CD4-positive, alpha-beta T cell treated with Interleukin-15 for 1 hour (primary cell): Measurements from ENCODE around the gene LCE3E.
"Not testable (repeated sequence)": the region's sequence is repeated elsewhere in the genome, so short reads cannot be mapped to it uniquely, and the experiment has no call there.

Source experiments
- DNase-seq: peaks from one replicate; pipeline ENCODE4 v3.0.0-alpha.2; 2020

LCE3E gene, protein sequence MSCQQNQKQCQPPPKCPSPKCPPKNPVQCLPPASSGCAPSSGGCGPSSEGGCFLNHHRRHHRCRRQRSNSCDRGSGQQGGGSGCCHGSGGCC

DNA sequence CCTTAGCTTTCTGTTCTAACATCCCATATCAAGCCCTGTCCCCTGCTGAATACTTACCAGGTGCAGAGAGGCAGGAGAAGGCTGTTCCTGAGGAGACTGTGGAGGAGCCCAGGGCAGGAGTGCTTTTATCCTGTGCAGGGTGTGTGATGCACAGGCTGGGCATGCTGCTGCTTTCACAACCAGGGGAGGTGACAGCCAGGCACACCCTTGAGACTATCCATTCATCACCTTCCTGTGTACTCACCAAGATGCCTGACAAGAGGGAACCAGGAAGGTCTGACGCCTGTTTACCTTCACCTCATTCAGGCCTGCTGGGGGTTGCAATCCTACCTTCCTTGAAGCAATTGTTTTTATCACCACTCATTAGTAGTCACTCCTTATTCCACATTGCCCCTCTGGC lies at the start of gene LCE3E:
Gene LCE3E, minus strand, starts transcription at position 100 of the 400 bp plus-strand sequence. CDS start 572 bp downstream, outside the sequence.
- no peak for DNase-seq

DNA sequence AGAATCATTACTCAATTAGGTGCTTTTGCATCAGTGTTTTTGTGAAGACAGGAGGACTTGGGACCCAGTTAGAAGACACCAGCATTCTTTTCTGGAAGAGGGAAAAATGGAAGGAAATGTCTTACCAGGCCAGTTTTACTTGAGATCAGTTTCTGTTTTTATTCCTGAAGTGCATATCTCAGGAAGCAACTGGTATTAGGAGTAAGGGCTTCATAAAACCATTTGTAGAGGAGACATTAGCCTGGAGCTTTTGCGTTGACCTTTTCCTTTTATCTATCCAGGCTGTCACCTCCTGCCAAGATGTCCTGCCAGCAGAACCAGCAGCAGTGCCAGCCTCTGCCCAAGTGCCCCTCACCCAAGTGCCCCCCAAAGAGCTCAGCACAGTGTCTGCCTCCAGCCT lies 46.9 kb upstream of the LCE3E start, which contains the start of gene LCE3B:
Gene LCE3B, plus strand, starts transcription at position 301 of the 400 bp plus-strand sequence. Its CDS starts 0 bp downstream, at position 301.
- no peak for DNase-seq

DNA sequence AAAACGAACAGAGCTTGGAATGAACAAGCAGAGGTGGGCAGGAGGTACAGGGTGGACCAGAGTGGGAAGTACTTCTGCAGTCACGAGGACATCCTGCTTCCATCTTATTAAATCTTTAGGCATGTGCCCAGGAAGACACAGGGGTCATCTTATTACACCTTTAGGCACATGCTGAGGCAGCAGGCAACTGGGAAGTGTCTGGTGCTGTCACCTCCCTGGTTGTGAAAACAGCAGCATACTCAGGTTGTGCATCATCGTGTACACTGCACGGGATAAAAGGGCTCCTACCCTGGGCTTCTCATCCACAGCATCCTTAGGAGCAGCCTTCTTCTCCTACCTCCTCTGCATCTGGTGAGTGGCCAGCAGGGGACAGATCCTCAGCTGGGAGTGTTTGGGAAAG lies 33.4 kb upstream of the LCE3E start, which contains the start of gene LCE3C:
Gene LCE3C, plus strand, starts transcription at position 301 of the 400 bp plus-strand sequence. CDS start 498 bp downstream, outside the sequence.
- DNase-seq, result no peak

DNA sequence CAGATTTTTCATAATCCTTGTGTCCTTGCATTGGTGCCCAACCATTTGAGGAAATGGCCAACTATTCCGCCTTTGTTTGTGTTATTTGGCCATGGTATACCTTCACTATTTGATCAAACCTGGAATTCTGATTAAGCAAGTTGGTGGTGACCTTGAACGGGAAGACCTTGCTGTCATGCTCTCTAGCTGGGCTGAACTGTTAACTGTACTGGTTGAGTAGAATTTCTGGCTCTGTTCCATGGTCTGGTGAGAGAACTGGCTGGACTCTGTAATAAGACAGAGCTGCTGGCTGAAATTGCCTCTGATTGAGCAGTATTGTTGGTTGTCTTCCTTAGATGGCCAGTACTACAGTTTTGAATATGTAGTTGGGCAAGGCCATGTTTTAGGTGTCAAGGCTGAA lies 30.4 kb upstream of the LCE3E start:
- no peak for DNase-seq

- no peak for DNase-seq
Measured at GRCh38 chr1:152585586-152585985, 19.0 kb upstream of the LCE3E start.

DNA sequence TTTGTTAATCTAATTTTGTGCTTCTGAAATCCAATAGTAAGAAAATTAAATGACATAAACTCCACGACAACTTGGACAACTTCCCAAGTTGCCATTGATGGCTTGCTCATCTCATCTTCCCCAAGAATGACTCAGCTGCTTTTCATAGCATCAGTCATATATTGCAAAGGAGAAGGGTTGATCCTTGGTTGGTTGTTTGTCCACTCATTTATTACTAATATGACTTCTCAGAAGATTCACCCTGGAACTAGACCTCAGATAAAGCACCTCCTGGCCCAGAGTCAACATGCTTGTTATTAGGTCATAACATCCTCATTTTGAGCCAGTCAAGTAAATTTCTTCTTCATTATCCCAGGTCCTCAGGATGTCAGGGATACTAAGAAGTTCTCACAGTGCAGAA lies 16.1 kb upstream of the LCE3E start:
- no peak for DNase-seq

DNA sequence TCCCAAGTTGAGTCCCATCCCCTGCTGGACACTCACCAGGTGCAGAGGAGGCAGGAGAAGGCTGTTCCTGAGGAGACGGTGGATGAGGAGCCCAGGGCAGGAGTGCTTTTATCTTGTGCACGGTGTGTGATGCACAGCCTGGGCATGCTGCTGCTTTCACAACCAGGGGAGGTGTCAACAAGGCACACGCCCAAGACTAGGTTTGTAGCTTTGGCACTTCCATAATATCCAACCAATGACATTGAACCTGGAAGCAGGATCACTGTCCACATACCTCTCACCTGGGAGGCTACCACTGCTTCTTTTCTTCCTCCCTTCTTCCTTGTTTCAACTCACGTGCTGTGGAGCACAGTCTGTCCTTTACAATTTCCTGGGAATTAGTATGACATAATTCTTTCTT lies 13.9 kb upstream of the LCE3E start, which contains the start of gene LCE3D:
Gene LCE3D, minus strand, starts transcription at position 84 of the 400 bp plus-strand sequence. CDS start 580 bp downstream, outside the sequence.
- DNase-seq, result no peak

- DNase-seq, result not testable (repeated sequence)
Measured at GRCh38 chr1:152579526-152579925, 12.9 kb upstream of the LCE3E start.

DNA sequence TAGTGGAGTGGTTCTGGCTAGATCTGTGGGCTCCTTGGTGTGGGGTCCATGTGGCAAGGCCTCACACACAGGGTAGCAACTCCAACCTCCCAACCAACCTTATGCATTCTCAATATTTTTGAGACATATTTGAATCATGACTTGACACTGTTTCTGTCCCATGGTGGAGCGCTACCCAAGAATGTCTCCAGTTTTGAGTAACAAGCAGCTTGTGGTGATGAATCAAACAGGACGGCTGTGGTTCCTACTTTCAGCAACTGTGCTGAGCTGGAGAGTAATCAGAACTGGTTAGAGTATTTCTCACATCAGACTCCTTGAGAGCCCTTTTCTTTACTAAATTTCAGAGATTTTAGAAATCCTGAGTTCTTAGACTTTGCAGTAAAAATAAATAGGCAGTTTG lies 10.6 kb upstream of the LCE3E start:
- DNase-seq, result no peak

DNA sequence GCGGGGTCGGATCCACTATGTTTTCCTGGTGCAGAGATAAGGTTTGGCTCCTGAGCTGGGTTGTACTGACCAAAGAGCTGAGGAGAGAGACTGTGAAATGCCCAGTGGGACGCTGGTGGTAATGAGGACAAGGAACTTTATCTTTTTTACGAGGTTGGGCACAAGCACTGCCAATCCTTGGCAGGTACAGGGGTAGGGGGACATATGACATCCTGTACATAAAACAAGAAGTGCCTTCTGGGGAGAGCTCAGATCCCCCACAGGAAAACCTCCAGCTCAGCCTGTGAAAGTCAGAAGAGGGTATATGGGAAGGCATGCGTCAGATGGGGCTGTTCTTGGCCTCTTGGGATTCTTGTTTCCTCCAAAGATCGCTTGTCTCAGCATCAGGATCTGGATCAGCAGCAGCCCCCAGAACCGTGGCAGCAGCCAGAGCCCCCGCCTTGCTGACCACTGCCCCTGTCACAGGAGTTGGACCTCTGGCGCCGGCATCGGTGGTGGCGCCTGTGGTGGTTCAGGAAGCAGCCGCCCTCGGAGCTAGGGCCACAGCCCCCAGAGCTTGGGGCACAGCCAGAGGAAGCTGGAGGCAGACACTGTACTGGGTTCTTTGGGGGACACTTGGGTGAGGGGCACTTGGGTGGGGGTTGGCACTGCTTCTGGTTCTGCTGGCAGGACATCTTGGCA lies 905 bp downstream of the LCE3E start:
- no peak for DNase-seq

GRCh38 chr1:152565115-152565514 lies 1.5 kb downstream of the LCE3E start:
- no peak for DNase-seq

DNA sequence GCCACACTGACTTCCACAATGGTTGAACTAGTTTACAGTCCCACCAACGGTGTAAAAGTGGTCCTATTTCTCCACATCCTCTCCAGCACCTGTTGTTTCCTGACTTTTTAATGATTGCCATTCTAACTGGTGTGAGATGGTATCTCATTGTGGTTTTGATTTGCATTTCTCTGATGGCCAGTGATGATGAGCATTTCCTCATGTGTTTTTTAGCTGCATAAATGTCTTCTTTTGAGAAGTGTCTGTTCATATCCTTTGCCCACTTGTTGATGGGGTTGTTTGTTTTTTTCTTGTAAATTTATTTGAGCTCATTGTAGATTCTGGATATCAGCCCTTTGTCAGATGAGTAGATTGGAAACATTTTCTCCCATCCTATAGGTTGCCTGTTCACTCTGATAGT lies 18.2 kb downstream of the LCE3E start:
- DNase-seq, result not testable (repeated sequence)

DNA sequence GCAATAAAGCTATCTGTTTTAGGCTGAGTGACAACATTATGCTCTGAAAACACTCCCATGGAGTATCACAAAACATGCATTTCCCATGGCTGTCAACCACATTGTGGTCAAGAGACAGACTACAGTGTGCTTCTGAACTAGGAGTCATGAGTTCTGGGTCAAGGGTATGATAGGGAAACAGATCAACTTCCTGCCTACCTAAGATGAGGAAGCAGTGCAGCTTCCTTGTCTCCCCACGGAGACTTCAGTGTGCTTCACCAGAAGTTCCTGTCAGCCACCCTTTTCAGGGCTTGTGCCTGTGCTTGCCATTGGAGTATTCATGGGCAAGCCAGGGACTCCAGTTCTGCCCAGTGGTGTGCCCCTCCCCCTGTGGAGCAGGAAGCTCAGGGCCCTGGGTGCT lies 19.9 kb downstream of the LCE3E start:
- DNase-seq, result no peak

DNA sequence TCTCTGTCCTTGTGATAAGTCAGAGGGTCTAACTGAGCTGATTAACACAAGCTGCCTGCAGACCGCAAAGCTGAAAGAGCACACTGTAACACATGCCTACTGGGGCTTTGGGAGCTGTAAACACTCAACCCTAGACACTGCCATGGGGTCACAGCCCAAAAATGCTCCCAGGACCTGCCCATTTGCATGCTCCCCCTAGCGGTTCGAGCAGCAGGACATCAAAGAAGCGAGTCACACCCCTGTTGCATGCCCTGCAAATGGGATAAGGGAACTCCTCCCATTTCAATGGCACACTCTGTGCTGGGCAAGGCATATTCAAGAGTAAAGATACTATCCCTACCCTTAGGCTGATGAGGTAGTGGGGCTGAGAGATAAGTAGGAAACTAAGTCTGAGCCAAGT lies 22.8 kb downstream of the LCE3E start:
- DNase-seq, result no peak

- no peak for DNase-seq
Measured at GRCh38 chr1:152539901-152540300, 26.7 kb downstream of the LCE3E start.

- no peak for DNase-seq
Measured at GRCh38 chr1:152537496-152537895, 29.1 kb downstream of the LCE3E start.

- DNase-seq, result no peak
Measured at GRCh38 chr1:152535774-152536173, 30.8 kb downstream of the LCE3E start.

- DNase-seq, result no peak
Measured at GRCh38 chr1:152533327-152533938, 33.1 kb downstream of the LCE3E start.

DNA sequence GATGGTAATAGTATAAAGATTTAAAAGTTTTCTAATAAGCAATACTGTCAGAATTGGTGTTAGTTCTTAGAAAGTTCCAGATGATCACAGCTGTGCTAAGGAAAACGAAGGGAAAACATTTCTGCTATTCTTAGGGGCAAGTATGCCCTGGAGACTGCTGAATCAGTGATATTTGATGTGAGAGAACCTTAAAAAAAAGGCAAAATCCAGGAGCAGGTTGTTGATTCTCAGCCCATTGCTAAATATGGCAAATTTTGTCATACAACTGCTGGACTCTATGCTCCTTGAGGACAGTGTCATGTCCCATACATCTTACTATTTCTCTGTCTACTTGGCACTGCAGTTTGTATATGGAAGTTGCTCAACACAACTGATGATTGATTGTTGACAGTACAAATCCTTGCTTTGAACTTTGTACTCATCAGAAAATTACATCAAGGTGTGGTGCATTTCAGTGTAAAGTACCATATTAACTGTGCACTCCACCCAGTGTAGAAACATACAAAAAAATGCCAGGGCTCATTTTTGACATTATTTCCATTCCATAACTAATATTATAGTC lies 41.4 kb downstream of the LCE3E start:
- DNase-seq, result no peak

- DNase-seq, result no peak
Measured at GRCh38 chr1:152520561-152521090, 46.0 kb downstream of the LCE3E start.

DNA sequence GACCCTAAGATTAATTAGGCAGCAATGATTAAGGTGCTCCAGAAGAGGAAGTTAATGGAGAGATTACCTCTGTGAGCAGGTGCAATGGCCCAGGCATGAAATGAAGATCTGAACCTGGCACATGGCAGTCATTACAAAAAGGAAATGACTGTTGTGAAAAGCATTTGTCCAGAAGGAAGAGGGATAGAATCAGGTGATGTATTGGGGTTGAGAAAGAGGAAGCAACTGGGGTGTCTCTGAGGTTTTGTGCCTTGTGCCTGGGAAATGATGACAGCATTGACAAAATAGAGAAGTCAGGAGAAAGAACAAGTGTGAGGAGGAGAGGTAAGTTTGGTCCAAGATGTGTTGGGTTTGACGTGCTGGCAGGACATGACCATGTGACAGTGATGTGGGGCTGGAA lies 46.7 kb downstream of the LCE3E start:
- no peak for DNase-seq

DNA sequence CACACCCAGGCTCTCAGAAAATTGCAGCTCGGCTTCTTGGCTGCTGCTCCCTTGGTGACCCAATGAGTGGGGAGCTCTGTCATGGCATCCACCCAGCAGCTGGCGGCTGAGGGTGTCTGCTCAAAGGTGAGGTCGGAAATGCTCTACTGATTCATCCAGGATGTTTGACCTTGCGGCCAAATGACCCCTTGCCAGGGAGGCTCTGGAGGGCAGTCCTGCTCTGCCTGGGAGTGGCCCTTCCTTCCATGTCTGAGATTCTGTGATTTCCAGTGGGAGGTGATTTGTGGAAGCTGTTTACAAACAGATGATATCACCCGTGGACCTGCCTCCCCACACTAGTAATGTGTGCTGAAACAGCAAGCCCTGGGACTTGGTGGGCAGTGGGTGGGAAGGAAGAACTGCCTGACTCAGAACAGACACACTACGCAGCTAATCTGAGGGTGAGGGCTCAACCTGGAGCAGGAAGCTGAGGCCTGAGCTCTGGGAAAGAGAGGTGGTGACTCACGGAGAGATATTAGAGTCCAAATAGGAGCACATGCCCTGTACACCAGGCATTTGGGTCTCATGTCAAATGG lies 49.3 kb downstream of the LCE3E start:
- DNase-seq, result no peak

DNA sequence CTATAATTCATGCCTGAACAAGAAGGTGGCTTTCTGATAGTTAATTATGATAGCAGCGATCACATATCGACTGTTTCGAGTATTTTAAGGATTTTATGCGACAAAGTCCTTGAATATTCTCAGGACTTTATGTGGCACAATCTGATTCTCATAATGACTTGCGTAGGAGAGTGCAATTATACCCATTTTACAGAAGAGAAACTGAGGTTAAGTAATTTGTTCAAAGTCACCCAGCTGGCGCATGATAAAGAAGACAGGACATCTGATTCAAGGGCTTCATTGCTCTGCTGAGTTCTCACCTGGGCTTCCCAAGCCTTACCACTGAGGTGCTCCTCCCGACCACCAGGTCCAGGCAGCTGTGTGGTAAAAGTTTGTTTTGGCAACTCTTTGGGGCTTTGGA lies 50.5 kb downstream of the LCE3E start:
- no peak for DNase-seq
